Measurements from ENCODE around the gene CFLAR.

- TF ChIP-seq EZH2phosphoT487 (conservative IDR thresholded peaks at IDR 0.05; ENCODE audit: low read length) (no peak), CTCF (IDR thresholded peaks at IDR 0.05; ENCODE audit: insufficient read depth, low read length, poor library complexity, severe bottlenecking) (no peak)
Measured at GRCh38 chr2:201073071-201073470, 42.9 kb upstream of the CFLAR start.
